Stomach (tissue), 9 donors: ENCODE results near the gene BIVM. TPM values are rescaled to one million over a fixed set of nuclear protein-coding genes. Genes with fewer than 3 reads are reported as not detected.
A peak's percentile ranks its signal among the peaks of the same experiment; 100 is the strongest.

ENCODE experiments used
- DNase-seq, 2 donors: peaks; one replicate each; pipeline versions ENCODE4 v3.0.0 to v3.0.0-alpha.2; 2013 to 2019
- H3K27ac ChIP-seq, 5 donors: fragments of 200-600 bp in 4 of 5; sonication (generic) in 4 of 5; one replicate each; pipeline ENCODE4 v1.5.1; 2013 to 2019; ENCODE audit warnings: mild to moderate bottlenecking in 1 of 5, moderate library complexity in 1 of 5
- H3K27me3 ChIP-seq, 3 donors: fragments of 200-600 bp; sonication (generic); one replicate each; pipeline ENCODE4 v1.5.1; 2017 to 2019; ENCODE audit warnings: mixed run types in 1 of 3
- H3K36me3 ChIP-seq, 4 donors: fragments of 200-600 bp; sonication (generic); 1 replicate in 3 of 4; 2 replicates in 1 of 4; pipeline ENCODE4 v1.5.1; 2016 to 2019
- H3K4me1 ChIP-seq, 4 donors: fragments of 200-600 bp; sonication (generic); one replicate each; pipeline ENCODE4 v1.5.1; 2016 to 2019
- H3K4me3 ChIP-seq, 4 donors: fragments of 200-600 bp; sonication (generic) in 3 of 4; one replicate each; pipeline ENCODE4 v1.5.1; 2016 to 2019; ENCODE audit warnings: mild to moderate bottlenecking in 1 of 4
- H3K9me3 ChIP-seq, 4 donors: fragments of 200-600 bp; sonication (generic); one replicate each; pipeline ENCODE4 v1.5.1; 2016 to 2019
- EP300 ChIP-seq: sonication (generic); formaldehyde crosslinking; IDR thresholded peaks from one replicate; pipeline ENCODE4 v1.6.1; 2017; ENCODE audit warnings: antibody characterized with exemption
- POLR2A ChIP-seq, 4 donors: fragments of 450-650 bp; IDR thresholded peaks; one replicate each; pipeline ENCODE4 v1.6.1; 2016; ENCODE audit warnings: antibody characterized with exemption in 4 of 4, control low read depth in 2 of 4, mild to moderate bottlenecking in 1 of 4, moderate library complexity in 1 of 4
- POLR2AphosphoS5 ChIP-seq, 3 donors: sonication (generic); formaldehyde crosslinking; IDR thresholded peaks; one replicate each; pipeline ENCODE4 v1.6.1; 2016; ENCODE audit warnings: antibody characterized with exemption in 3 of 3
- WGBS, 5 donors: extraction: QIAGEN DNeasy Blood & Tissue Kit in 3 of 5; methylation state at CpG; one replicate each; pipeline versions ENCODE4 v1.1.5 to v1.1.7; 2013 to 2018; 5-methylcytosine and 5-hydroxymethylcytosine counted together
- intact Hi-C: fragments of 100-400 bp; cut with DNase I; formaldehyde crosslinking; loops from one replicate; pipeline ENCODE4 v1.15.1; 2023; ENCODE audit warnings: low total_unique reads
- polyA plus RNA-seq, 3 donors: library from polyadenylated mRNA; stranded (reverse); fragments of 200-250 nt; gene quantifications; one replicate each; pipeline ENCODE4 v1.2.3, GENCODE V29; 2013
- total RNA-seq, 5 donors: library from RNA; depleted of rRNA; stranded (reverse); fragments of >200 nt; gene quantifications; one replicate each; pipeline versions ENCODE4 v1.1.0 to v1.2.3, GENCODE V29; 2014 to 2016
- TF ChIP-seq, protein P1 (sequence below), 7 experiments: fragments of 450-650 bp in 4 of 7; fragments of 200-600 bp in 3 of 7; sonication (generic) in 3 of 7; IDR thresholded peaks; one replicate each; pipeline ENCODE4 v1.5.1; 2016 to 2019; ENCODE audit warnings: antibody characterized with exemption in 7 of 7, control low read depth in 2 of 7, mild to moderate bottlenecking in 1 of 7
- donor health status: healthy with polysubstance abuse.
- donor health status: Bipolar disorder and iron deficiency.
- donor health status: healthy.

BIVM gene
- total and polyA plus RNA-seq, 8 donors = 2.6 to 82.9 (median 14.4) TPM

DNA sequence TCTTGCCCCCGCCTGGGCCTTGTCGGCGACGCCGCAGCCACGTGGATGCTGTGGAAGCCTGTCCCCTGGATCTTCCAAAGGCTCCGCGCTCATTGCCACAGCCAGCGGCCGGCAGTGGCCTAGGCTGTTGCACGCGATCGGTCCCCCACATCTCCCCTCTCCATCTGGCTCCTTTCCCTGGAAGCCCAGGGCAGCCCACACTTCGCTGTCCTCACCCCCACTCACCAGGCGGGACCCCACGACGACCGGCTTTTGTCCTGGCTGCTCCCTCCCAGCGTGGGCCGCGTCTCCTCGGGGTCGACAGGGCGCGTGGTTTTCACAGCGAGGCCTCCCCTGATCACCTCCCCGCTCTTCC is 24.7 kb upstream of the BIVM start:
- Histone ChIP-seq H3K27me3 (no peaks in the 10 kb centered on the region), H3K27ac (peak overlapping the region in 4 of 5 donors; percentile 80 to 92 (median 85)), H3K36me3 (no peaks in the 10 kb centered on the region), H3K4me1 (peaks cover 5 to 26% (median 15%) of the 10 kb centered on the region in 4 donors), H3K9me3 (no peaks in the 10 kb centered on the region), H3K4me3 (peak overlapping the region; percentile 77 to 87 (median 82))
- TF ChIP-seq EP300 (no peak), POLR2A (IDR thresholded peaks at IDR 0.05) (no peak), POLR2AphosphoS5 (IDR thresholded peaks at IDR 0.05) (no peak)
- TF ChIP-seq, protein P1, sequence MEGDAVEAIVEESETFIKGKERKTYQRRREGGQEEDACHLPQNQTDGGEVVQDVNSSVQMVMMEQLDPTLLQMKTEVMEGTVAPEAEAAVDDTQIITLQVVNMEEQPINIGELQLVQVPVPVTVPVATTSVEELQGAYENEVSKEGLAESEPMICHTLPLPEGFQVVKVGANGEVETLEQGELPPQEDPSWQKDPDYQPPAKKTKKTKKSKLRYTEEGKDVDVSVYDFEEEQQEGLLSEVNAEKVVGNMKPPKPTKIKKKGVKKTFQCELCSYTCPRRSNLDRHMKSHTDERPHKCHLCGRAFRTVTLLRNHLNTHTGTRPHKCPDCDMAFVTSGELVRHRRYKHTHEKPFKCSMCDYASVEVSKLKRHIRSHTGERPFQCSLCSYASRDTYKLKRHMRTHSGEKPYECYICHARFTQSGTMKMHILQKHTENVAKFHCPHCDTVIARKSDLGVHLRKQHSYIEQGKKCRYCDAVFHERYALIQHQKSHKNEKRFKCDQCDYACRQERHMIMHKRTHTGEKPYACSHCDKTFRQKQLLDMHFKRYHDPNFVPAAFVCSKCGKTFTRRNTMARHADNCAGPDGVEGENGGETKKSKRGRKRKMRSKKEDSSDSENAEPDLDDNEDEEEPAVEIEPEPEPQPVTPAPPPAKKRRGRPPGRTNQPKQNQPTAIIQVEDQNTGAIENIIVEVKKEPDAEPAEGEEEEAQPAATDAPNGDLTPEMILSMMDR (IDR thresholded peaks at IDR 0.05) = no peak
- no peak for DNase-seq
- intact Hi-C loops = no loop called here
- WGBS, 5 donors = 70 to 83% (median 81%) methylated on average over 22 to 27 of the region's 27 CpGs

DNA sequence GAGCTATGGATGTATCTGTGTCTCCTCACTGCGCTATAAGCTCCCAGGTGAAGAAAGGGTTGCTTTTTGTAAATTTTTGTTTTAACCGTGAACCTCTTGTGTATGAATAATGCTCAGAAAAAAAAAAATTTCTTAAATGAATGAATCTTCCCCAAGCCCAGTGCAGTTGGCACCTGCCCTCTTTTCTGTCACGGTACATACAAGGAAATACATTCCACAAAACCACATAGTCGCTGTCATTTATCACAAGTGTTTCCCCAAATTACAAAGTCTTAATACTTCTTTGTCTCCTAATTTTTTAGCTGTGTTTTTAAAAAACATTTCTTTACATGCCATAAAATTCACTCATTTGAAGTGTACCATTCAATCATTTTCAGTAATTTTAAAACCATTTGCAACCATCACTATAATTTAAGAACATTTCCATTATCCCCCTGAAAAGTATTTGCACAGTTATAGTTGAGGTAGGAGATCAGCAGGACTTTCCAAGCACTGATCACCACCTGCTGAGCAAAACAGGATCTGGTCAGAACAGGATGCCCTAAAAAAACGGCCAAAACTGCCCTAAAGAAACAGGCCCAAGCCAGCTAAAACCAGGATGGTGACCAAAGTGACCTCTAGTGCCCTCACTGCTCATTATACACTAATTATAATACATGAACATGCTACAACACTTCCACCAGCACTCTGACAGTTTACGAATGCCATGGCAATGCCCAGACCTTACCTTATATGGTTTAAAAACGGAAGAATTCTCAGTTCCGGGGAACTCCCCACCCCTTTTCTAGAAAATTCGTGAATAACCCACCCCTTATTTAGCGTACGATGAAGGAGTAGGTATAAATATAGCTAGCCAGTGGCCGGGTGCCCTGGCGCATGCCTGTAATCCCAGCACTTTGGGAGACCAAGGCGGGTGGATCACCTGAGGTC is 24.1 kb upstream of the BIVM start:
- H3K27ac ChIP-seq = peak overlapping the region in 1 of 5 donors; percentile 89
- 85 to 90% (median 87%) methylated on average over 14 of the region's 14 CpGs for WGBS, 5 donors

DNA sequence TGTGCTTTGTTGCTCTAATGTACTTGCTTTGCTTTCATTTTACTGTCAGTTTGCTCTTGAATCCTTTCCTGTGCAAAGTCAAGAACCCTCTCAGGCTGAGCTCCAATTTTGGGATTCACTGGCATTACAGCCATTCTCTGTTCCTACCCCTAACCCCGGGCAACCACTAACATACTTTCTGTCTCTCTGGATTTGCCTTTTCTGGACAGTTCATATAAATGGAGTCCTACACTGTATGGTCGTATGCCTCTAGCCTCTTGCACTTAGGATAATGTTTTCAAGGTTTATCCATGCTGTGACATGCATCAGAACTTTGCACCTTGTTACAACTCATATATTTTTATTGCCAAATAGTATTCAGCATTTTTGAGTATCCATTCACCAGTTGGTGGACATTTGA is 22.6 kb upstream of the BIVM start:
- no peak overlapping the region for H3K27ac ChIP-seq
- no peaks in the 10 kb centered on the region for H3K27me3 ChIP-seq
- WGBS, 5 donors = 87 to 99% (median 89%) methylated on average over 2 of the region's 2 CpGs
- H3K4me3 ChIP-seq = no peak overlapping the region
- TF ChIP-seq POLR2A (IDR thresholded peaks at IDR 0.05) (no peak), POLR2AphosphoS5 (IDR thresholded peaks at IDR 0.05) (no peak), EP300 (no peak)
- TF ChIP-seq, protein P1 (IDR thresholded peaks at IDR 0.05) = no peak
- intact Hi-C loops = no loop called here
- H3K36me3 ChIP-seq = no peaks in the 10 kb centered on the region
- H3K4me1 ChIP-seq = peaks cover 5 to 30% (median 15%) of the 10 kb centered on the region in 4 donors
- DNase-seq = no peak
- H3K9me3 ChIP-seq = no peaks in the 10 kb centered on the region

More for the DNA sequence above, 24.1 kb upstream of the BIVM start:
- peaks cover 5 to 30% (median 15%) of the 10 kb centered on the region in 4 donors for H3K4me1 ChIP-seq
- TF ChIP-seq POLR2A (IDR thresholded peaks at IDR 0.05) (no peak), EP300 (no peak), POLR2AphosphoS5 (IDR thresholded peaks at IDR 0.05) (no peak)
- TF ChIP-seq, protein P1 (IDR thresholded peaks at IDR 0.05) = no peak
- no peaks in the 10 kb centered on the region for H3K27me3 ChIP-seq
- peak in 1 of 2 donors; percentile 5 for DNase-seq
- intact Hi-C loops = no loop called here
- no peaks in the 10 kb centered on the region for H3K36me3 ChIP-seq
- no peaks in the 10 kb centered on the region for H3K9me3 ChIP-seq
- peak overlapping the region in 1 of 4 donors; percentile 87 for H3K4me3 ChIP-seq

DNA sequence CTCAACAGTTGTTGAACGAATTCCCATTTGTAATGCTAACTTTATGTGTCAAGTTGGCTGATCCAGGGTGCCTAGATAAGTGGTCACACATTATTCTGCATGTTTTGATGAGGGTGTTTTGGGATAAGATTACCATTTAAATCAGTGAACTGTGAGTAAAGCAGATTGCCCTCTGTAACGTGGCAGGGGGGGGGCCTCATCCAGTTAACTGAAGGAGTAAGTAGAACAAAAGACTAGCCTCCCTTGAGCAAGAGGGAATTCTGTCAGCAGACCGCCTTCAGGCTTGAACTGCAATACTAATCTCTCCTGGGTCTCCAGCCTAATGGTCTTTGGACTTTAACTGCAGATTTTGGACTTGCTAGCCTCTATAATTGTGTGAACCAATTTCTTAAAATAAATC is 21.2 kb upstream of the BIVM start:
- H3K4me3 ChIP-seq = no peak overlapping the region
- peaks cover 0 to 12% (median 0%) of the 10 kb centered on the region in 4 donors for H3K36me3 ChIP-seq
- DNase-seq = no peak
- H3K9me3 ChIP-seq = no peaks in the 10 kb centered on the region
- 83 to 88% (median 84%) methylated on average over 3 of the region's 3 CpGs for WGBS, 5 donors
- no peak overlapping the region for H3K27ac ChIP-seq
- intact Hi-C loops = no loop called here
- no peaks in the 10 kb centered on the region for H3K27me3 ChIP-seq
- no peak for TF ChIP-seq POLR2AphosphoS5 (IDR thresholded peaks at IDR 0.05)
- TF ChIP-seq EP300 = no peak
- TF ChIP-seq, protein P1 (IDR thresholded peaks at IDR 0.05) = no peak
- TF ChIP-seq POLR2A (IDR thresholded peaks at IDR 0.05) = no peak
- peaks cover 5 to 16% (median 9%) of the 10 kb centered on the region in 4 donors for H3K4me1 ChIP-seq
